ENCODE measurements around the gene ZBTB1. TPM values are rescaled to one million over a fixed set of nuclear protein-coding genes. Genes with fewer than 3 reads are reported as not detected.

The ZBTB1 gene
- 48.9 TPM for total RNA-seq

GRCh38 chr14:64504310-64504896 lies at the start of gene ZBTB1:
Gene ZBTB1, plus strand, starts transcription at chr14:64504770. Its CDS starts 16,735 bp downstream, at chr14:64521505.
- H3K4me1 ChIP-seq = peaks cover 74% of the 10 kb centered on the region
- H3K27me3 ChIP-seq = no peaks in the 10 kb centered on the region
- no peaks in the 10 kb centered on the region for H3K9me3 ChIP-seq
- peak in 1 of 2 donors; percentile 94 for DNase-seq (ENCODE audit: extremely low spot score in 2 of 2)
- H3K27ac ChIP-seq = peak within 1 kb of the TSS; percentile 94
- no peak for TF ChIP-seq CTCF (IDR thresholded peaks at IDR 0.05)
- TF ChIP-seq POLR2A (IDR thresholded peaks at IDR 0.05) = peak in 1 of 2 donors; percentile 36
- TF ChIP-seq POLR2AphosphoS5 (IDR thresholded peaks at IDR 0.05; ENCODE audit: insufficient read depth in 1 of 2, low read depth in 1 of 2) = peak in 1 of 2 donors; percentile 81
- peak within 1 kb of the TSS; percentile 68 to 90 for H3K4me3 ChIP-seq
- intact Hi-C loops (cut with DNase I) = no loop called here
- no peaks in the 10 kb centered on the region for H3K36me3 ChIP-seq

DNA sequence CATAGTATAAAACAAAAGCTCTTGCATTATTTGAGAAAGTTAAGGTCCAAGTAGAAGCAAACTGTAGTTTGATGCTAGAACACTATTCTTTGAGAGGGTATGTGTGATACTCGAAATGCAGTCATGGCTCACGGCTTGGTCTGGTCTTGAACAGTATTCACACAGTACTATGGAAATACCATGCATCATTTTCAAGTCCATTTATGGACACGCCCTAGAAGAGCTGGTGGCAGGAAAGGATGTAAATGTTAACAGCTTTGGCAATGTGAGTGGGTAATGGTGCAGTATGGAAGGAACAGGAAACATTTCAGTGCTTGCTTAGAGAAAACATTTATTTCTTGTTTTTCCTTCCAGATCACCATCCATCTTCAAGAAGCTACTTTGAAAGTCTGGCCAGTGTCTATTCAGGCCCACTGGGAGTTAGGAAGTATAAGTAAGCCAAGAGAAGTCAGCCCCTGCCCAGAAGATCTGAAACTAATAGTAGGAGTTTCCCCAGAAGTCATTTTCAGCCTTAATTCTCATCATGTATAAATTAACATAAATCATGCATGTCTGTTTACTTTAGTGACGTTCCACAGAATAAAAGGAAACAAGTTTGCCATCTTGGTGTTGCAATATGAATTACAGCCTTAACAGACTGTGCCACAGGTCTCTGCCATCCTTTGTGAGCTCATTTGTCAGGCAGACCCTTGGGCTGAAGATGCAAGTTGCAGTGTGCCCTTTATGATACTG lies 45.0 kb upstream of the ZBTB1 start:
- Histone ChIP-seq H3K27ac (no peak overlapping the region), H3K36me3 (peaks cover 0 to 8% of the 10 kb centered on the region in 2 donors), H3K4me3 (no peak overlapping the region), H3K27me3 (no peaks in the 10 kb centered on the region), H3K9me3 (no peaks in the 10 kb centered on the region), H3K4me1 (peaks cover 3% of the 10 kb centered on the region)
- no peak for TF ChIP-seq POLR2A (IDR thresholded peaks at IDR 0.05)
- TF ChIP-seq CTCF (IDR thresholded peaks at IDR 0.05) = no peak
- TF ChIP-seq POLR2AphosphoS5 (IDR thresholded peaks at IDR 0.05; ENCODE audit: insufficient read depth in 1 of 2, low read depth in 1 of 2) = no peak
- intact Hi-C loops (cut with DNase I) = no loop called here
- DNase-seq (ENCODE audit: extremely low spot score in 2 of 2) = no peak

DNA sequence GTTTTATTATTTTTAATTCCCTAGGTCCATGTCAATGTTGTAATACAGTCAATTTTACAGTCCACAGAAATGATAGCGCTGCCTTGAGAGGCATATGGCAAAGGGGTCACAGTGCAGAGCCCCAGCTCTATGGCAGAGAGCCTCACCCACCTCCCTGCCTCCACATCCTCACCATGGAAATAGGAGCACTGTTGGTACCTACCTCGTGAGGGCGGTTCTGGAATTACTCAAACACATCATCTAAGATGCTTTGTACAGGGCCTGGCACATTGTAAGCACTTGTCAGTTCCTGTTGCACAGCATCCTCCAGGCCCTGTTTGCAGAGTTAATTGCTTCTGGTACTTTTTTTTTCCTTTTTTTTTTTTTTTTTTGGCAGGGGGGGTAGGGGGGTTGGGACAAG lies 43.3 kb upstream of the ZBTB1 start:
- no peaks in the 10 kb centered on the region for H3K27me3 ChIP-seq
- H3K4me1 ChIP-seq = peaks cover 13% of the 10 kb centered on the region
- no peak for DNase-seq (ENCODE audit: extremely low spot score in 2 of 2)
- peaks cover 0 to 3% of the 10 kb centered on the region in 2 donors for H3K36me3 ChIP-seq
- intact Hi-C loops (cut with DNase I) = no loop called here
- H3K4me3 ChIP-seq = no peak overlapping the region
- no peaks in the 10 kb centered on the region for H3K9me3 ChIP-seq
- TF ChIP-seq CTCF (IDR thresholded peaks at IDR 0.05) (no peak), POLR2A (IDR thresholded peaks at IDR 0.05) (no peak), POLR2AphosphoS5 (IDR thresholded peaks at IDR 0.05; ENCODE audit: insufficient read depth in 1 of 2, low read depth in 1 of 2) (no peak)
- H3K27ac ChIP-seq = no peak overlapping the region

DNA sequence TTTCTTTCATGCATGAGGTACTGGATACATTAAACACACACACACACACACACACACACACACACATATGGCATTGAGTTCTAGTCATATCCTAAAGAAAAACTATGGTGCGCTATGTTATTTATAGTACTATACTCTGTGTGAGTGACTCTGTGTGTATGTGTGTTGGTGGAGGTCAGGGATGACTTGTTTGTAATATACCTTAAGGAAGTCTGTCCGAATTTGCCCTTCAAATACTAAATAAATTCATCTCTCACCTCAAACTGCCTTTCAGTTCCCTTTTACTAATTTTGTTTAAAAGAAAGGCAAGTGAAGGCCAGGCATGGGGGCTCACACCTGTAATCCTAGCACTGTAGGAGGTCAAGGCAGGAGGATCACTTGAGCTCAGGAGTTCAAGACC lies 41.4 kb upstream of the ZBTB1 start:
- Histone ChIP-seq H3K27ac (no peak overlapping the region), H3K4me1 (peaks cover 14% of the 10 kb centered on the region), H3K9me3 (no peaks in the 10 kb centered on the region), H3K36me3 (peaks cover 0 to 3% of the 10 kb centered on the region in 2 donors), H3K4me3 (no peak overlapping the region), H3K27me3 (no peaks in the 10 kb centered on the region)
- no peak for TF ChIP-seq POLR2A (IDR thresholded peaks at IDR 0.05)
- no peak for TF ChIP-seq CTCF (IDR thresholded peaks at IDR 0.05)
- TF ChIP-seq POLR2AphosphoS5 (IDR thresholded peaks at IDR 0.05; ENCODE audit: insufficient read depth in 1 of 2, low read depth in 1 of 2) = no peak
- DNase-seq (ENCODE audit: extremely low spot score in 2 of 2) = no peak
- intact Hi-C loops (cut with DNase I) = no loop called here

- Histone ChIP-seq H3K27ac (no peak overlapping the region), H3K4me3 (no peak overlapping the region), H3K9me3 (no peaks in the 10 kb centered on the region), H3K27me3 (no peaks in the 10 kb centered on the region), H3K4me1 (peaks cover 14% of the 10 kb centered on the region), H3K36me3 (no peaks in the 10 kb centered on the region)
- intact Hi-C loops (cut with DNase I) = no loop called here
- TF ChIP-seq POLR2AphosphoS5 (IDR thresholded peaks at IDR 0.05; ENCODE audit: insufficient read depth in 1 of 2, low read depth in 1 of 2) = no peak
- no peak for TF ChIP-seq POLR2A (IDR thresholded peaks at IDR 0.05)
- no peak for TF ChIP-seq CTCF (IDR thresholded peaks at IDR 0.05)
- no peak for DNase-seq (ENCODE audit: extremely low spot score in 2 of 2)
These were observed 40.7 kb upstream of the ZBTB1 start for GRCh38 chr14:64463873-64464272.
